ENCODE measurements around the gene CLK2. TPM values are rescaled to one million over a fixed set of nuclear protein-coding genes. Genes with fewer than 3 reads are reported as not detected.
"Not testable (repeated sequence)": the region's sequence is repeated elsewhere in the genome, so short reads cannot be mapped to it uniquely, and the experiment has no call there.

Gene CLK2
- total RNA-seq, 1 donor from 2014 or later, result 23.5 TPM

DNA sequence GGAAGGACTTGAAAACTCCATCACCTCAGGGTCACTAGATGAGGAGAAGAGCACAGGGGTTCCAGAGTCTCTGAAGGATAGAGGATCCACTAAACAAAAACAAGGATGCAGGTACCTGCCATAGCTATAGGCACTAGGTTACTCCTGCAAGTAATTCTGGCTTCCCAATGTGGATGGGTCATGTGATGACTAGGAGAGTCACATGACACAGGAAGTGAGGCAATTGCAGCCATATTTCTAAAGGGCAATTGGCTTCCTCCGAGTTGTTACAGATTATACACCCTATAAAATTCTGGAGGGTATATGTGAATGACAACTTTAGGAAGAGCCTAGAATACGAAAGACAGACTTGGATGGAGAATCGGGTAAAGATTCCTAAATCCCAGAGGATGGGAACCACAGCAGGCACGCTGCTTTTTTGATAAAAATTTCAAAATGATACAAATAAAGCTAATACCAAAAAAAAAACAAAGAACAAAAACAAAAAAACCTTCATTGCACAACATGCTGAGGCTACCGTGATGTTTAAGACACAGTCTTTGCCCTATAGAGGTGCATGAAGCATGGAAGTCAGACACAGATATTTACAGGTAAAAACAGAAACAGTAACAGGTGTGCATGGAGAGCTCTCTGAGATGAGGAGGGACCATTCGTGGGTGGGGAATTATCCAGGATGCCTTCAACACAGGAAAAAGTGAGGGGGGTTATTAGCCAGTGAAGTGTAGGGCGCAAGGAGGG is 54.3 kb downstream of the CLK2 start:
- H3K9ac ChIP-seq (ENCODE audit: low read depth in 1 of 3, low read length in 3 of 3), result no peak overlapping the region
- H3K4me3 ChIP-seq (ENCODE audit: low read length in 3 of 3), result peak overlapping the region; percentile 29 to 59 (median 45)
- H3K27ac ChIP-seq (ENCODE audit: low read depth, low read length), result no peak overlapping the region
- H3K9me3 ChIP-seq (ENCODE audit: control insufficient read depth in 3 of 3, low read length in 3 of 3), result no peaks in the 10 kb centered on the region
- H3K27me3 ChIP-seq (ENCODE audit: control insufficient read depth in 3 of 3, insufficient read depth in 3 of 3, low read length in 3 of 3), result no peaks in the 10 kb centered on the region
- peaks cover 0 to 3% (median 0%) of the 10 kb centered on the region in 3 donors for H3K4me1 ChIP-seq (ENCODE audit: control insufficient read depth in 3 of 3, insufficient read depth in 3 of 3, low read length in 3 of 3)
- peaks cover 0 to 2% (median 0%) of the 10 kb centered on the region in 3 donors for H3K36me3 ChIP-seq (ENCODE audit: control insufficient read depth in 3 of 3, insufficient read depth in 3 of 3, low read length in 3 of 3)

DNA sequence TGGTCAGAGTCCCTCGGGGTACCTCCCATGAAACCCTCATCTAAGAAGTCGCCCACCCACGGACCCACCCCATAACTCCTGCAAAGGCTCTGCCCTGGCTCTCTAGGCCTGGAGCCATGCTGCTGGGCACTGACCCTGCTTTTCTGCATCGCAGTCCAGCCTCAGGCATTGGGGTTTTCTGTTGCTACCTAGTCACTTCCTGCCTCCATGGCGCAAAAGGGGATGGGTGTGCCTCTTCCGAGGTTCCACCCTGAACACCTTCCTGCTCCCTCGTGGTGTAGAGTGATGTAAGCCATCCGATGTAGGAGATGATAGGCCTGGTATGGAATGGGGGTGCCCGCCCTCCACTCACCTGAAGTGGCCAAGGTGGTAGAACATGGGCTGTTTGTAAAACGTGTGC is 58.6 kb downstream of the CLK2 start:
- H3K9me3 ChIP-seq (ENCODE audit: control insufficient read depth in 3 of 3, low read length in 3 of 3); H3K27ac ChIP-seq (ENCODE audit: low read depth, low read length); H3K27me3 ChIP-seq (ENCODE audit: control insufficient read depth in 3 of 3, insufficient read depth in 3 of 3, low read length in 3 of 3); H3K4me1 ChIP-seq (ENCODE audit: control insufficient read depth in 3 of 3, insufficient read depth in 3 of 3, low read length in 3 of 3); H3K4me3 ChIP-seq (ENCODE audit: low read length in 3 of 3); H3K9ac ChIP-seq (ENCODE audit: low read depth in 1 of 3, low read length in 3 of 3): not testable (repeated sequence)
- peaks cover 0 to 13% (median 11%) of the 10 kb centered on the region in 3 donors for H3K36me3 ChIP-seq (ENCODE audit: control insufficient read depth in 3 of 3, insufficient read depth in 3 of 3, low read length in 3 of 3)

Other genes starting within 250 kb of the CLK2 start
- not detected for gene DCST2, start 239.7 kb downstream of the CLK2 start, total RNA-seq
- not detected for gene DCST1, start 239.7 kb downstream of the CLK2 start, total RNA-seq
- gene ADAM15, start 222.2 kb downstream of the CLK2 start, total RNA-seq, result 33.9 TPM
- 3.7 TPM for gene EFNA4, start 209.8 kb downstream of the CLK2 start, total RNA-seq
- 0.52 TPM for gene EFNA3, start 194.7 kb downstream of the CLK2 start, total RNA-seq
- gene EFNA1, start 145.6 kb downstream of the CLK2 start, total RNA-seq, result 13.0 TPM
- gene SLC50A1, start 137.7 kb downstream of the CLK2 start, total RNA-seq, result 19.8 TPM
- gene DPM3, start 133.0 kb downstream of the CLK2 start, total RNA-seq, result 13.6 TPM
- 104 TPM for gene KRTCAP2, start 100.2 kb downstream of the CLK2 start, total RNA-seq
- gene TRIM46, start 99.7 kb downstream of the CLK2 start, total RNA-seq, result under 0.01 TPM
- gene THBS3, start 65.6 kb downstream of the CLK2 start, total RNA-seq, result 40.2 TPM
- 16.2 TPM for gene MTX1, start 64.8 kb downstream of the CLK2 start, total RNA-seq
- 2.1 TPM for gene ENTREP3, start 18.0 kb downstream of the CLK2 start, total RNA-seq
- 16.2 TPM for gene SCAMP3, start 11.1 kb downstream of the CLK2 start, total RNA-seq
- gene HCN3, start 4.0 kb upstream of the CLK2 start, total RNA-seq, result 1.0 TPM
- not detected for gene PKLR, start 27.9 kb upstream of the CLK2 start, total RNA-seq
- 69.4 TPM for gene FDPS, start 35.4 kb upstream of the CLK2 start, total RNA-seq
- gene RUSC1, start 47.4 kb upstream of the CLK2 start, total RNA-seq, result 9.4 TPM